ENCODE measurements around the gene SPNS1. TPM values are rescaled to one million over a fixed set of nuclear protein-coding genes. Genes with fewer than 3 reads are reported as not detected.

Gene SPNS1
- total RNA-seq, 1 experiment from 2014 or later: 72.0 TPM

GRCh38 chr16:29007730-29008593 is 33.4 kb downstream of the SPNS1 start:
- no peak overlapping the region for H3K4me3 ChIP-seq
- intact Hi-C loops (cut with micrococcal nuclease; ENCODE audit: unreplicated experiment): no loop called here
- H3F3A ChIP-seq (ENCODE audit: insufficient read depth, low read depth): no peaks in the 10 kb centered on the region
- ChIA-PET POLR2A (ENCODE audit: unreplicated experiment) (interaction anchor here (0.6 kb wide), 1 partner anchor 108 kb away, joined by 3 read pairs; no protein-coding TSS in a partner anchor), CTCF (interaction anchor here (0.6 kb wide), 1 partner anchor 36 kb away, joined by 6 read pairs; no protein-coding TSS in a partner anchor)
- H3K79me2 ChIP-seq (ENCODE audit: low read depth): no peaks in the 10 kb centered on the region
- no peaks in the 10 kb centered on the region for H3K4me1 ChIP-seq (replicated peaks; ENCODE audit: insufficient read depth)
- H3K27ac ChIP-seq: no peak overlapping the region
- no peak overlapping the region for H3K4me2 ChIP-seq
- TF ChIP-seq, protein P1, sequence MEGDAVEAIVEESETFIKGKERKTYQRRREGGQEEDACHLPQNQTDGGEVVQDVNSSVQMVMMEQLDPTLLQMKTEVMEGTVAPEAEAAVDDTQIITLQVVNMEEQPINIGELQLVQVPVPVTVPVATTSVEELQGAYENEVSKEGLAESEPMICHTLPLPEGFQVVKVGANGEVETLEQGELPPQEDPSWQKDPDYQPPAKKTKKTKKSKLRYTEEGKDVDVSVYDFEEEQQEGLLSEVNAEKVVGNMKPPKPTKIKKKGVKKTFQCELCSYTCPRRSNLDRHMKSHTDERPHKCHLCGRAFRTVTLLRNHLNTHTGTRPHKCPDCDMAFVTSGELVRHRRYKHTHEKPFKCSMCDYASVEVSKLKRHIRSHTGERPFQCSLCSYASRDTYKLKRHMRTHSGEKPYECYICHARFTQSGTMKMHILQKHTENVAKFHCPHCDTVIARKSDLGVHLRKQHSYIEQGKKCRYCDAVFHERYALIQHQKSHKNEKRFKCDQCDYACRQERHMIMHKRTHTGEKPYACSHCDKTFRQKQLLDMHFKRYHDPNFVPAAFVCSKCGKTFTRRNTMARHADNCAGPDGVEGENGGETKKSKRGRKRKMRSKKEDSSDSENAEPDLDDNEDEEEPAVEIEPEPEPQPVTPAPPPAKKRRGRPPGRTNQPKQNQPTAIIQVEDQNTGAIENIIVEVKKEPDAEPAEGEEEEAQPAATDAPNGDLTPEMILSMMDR (conservative IDR thresholded peaks at IDR 0.05): no peak
- no peak for TF ChIP-seq EZH2 (IDR thresholded peaks at IDR 0.05; ENCODE audit: low read depth)
- 0 out of 2 replicates have a peak, but pooled peaks cover 4% of the 10 kb centered on the region for H3K27me3 ChIP-seq (ENCODE audit: insufficient read depth, low read depth)
- peak in 1 of 2 experiments; percentile 17 for DNase-seq
- H3K9me2 ChIP-seq (ENCODE audit: insufficient read depth): no peaks in the 10 kb centered on the region
- no TSS peak for BruUV-seq (replicated peaks)
- H3K36me3 ChIP-seq (ENCODE audit: low read depth): no peaks in the 10 kb centered on the region
- no peak overlapping the region for H2AFZ ChIP-seq
- no peaks in the 10 kb centered on the region for H4K20me1 ChIP-seq (ENCODE audit: insufficient read depth)
- no peaks in the 10 kb centered on the region for H3K9me3 ChIP-seq (ENCODE audit: insufficient read depth, low read depth)

- Histone ChIP-seq H3K4me1 (replicated peaks; ENCODE audit: insufficient read depth) (peaks cover 4% of the 10 kb centered on the region; the same call in 1 of the 2 replicates), H3K36me3 (ENCODE audit: low read depth) (no peaks in the 10 kb centered on the region), H3K9me2 (ENCODE audit: insufficient read depth) (no peaks in the 10 kb centered on the region), H3K4me2 (no peak overlapping the region), H3K9me3 (ENCODE audit: insufficient read depth, low read depth) (no peaks in the 10 kb centered on the region), H3F3A (ENCODE audit: insufficient read depth, low read depth) (peaks cover 4% of the 10 kb centered on the region; the same call in 1 of the 2 replicates), H3K4me3 (no peak overlapping the region), H4K20me1 (ENCODE audit: insufficient read depth) (no peaks in the 10 kb centered on the region), H3K27me3 (ENCODE audit: insufficient read depth, low read depth) (no peaks in the 10 kb centered on the region), H2AFZ (no peak overlapping the region), H3K79me2 (ENCODE audit: low read depth) (no peaks in the 10 kb centered on the region), H3K27ac (no peak overlapping the region)
- intact Hi-C loops (cut with micrococcal nuclease; ENCODE audit: unreplicated experiment): no loop called here
- no peak for DNase-seq
- TF ChIP-seq EZH2 (IDR thresholded peaks at IDR 0.05; ENCODE audit: low read depth): no peak
- TF ChIP-seq, protein P1 (conservative IDR thresholded peaks at IDR 0.05): no peak
- no TSS peak for BruUV-seq (replicated peaks)
- CTCF ChIA-PET: interaction anchor here (0.6 kb wide), 1 partner anchor 9 kb away, joined by 3 read pairs; no protein-coding TSS in a partner anchor
- POLR2A ChIA-PET (ENCODE audit: unreplicated experiment): interaction anchor here (0.7 kb wide), 1 partner anchor 1072 kb away, joined by 4 read pairs; no protein-coding TSS in a partner anchor
Measured at GRCh38 chr16:29009050-29009837, 34.7 kb downstream of the SPNS1 start.

DNA sequence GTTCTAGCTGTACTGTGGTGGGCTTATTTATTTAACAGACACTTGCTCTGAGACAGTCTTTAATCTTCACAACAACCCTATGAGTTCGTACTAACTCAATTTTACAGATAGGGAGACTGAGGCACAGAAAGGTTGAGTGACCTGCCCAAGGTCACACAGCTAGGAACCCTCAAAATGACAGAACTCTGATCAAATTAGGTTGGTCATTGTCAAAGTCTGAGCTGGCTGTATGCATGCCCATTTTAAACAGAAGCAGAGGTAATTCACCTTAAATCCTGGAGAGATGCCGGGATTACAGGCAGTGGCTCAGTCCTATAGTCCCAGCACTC is 35.2 kb downstream of the SPNS1 start:
- Histone ChIP-seq H3K79me2 (ENCODE audit: low read depth) (no peaks in the 10 kb centered on the region), H3K9me3 (ENCODE audit: insufficient read depth, low read depth) (no peaks in the 10 kb centered on the region), H3K36me3 (ENCODE audit: low read depth) (no peaks in the 10 kb centered on the region), H3K4me2 (no peak overlapping the region), H3F3A (ENCODE audit: insufficient read depth, low read depth) (peaks cover 4% of the 10 kb centered on the region; the same call in 1 of the 2 replicates), H3K27me3 (ENCODE audit: insufficient read depth, low read depth) (no peaks in the 10 kb centered on the region), H2AFZ (no peak overlapping the region), H4K20me1 (ENCODE audit: insufficient read depth) (no peaks in the 10 kb centered on the region), H3K4me1 (replicated peaks; ENCODE audit: insufficient read depth) (peaks cover 4% of the 10 kb centered on the region; the same call in 1 of the 2 replicates), H3K9me2 (ENCODE audit: insufficient read depth) (no peaks in the 10 kb centered on the region), H3K4me3 (no peak overlapping the region), H3K27ac (no peak overlapping the region)
- intact Hi-C loops (cut with micrococcal nuclease; ENCODE audit: unreplicated experiment): no loop called here
- no peak for DNase-seq
- CTCF ChIA-PET: interaction anchor here (0.6 to 0.7 kb wide), 2 partner anchors 9 to 899 kb away, joined by 3 to 4 read pairs; no protein-coding TSS in a partner anchor
- TF ChIP-seq EZH2 (IDR thresholded peaks at IDR 0.05; ENCODE audit: low read depth): no peak
- TF ChIP-seq, protein P1 (conservative IDR thresholded peaks at IDR 0.05): no peak
- no TSS peak for BruUV-seq (replicated peaks)
- POLR2A ChIA-PET (ENCODE audit: unreplicated experiment): interaction anchor here (0.7 kb wide), 1 partner anchor 1071 kb away, joined by 4 read pairs; no protein-coding TSS in a partner anchor

All from PC-9 (cell line).